Measurements from ENCODE around the gene CAPN14. TPM values are rescaled to one million over a fixed set of nuclear protein-coding genes. Genes with fewer than 3 reads are reported as not detected.

Gene CAPN14
- total RNA-seq, 2 donors from 2014 or later, result 0.08 TPM; not detected in 1

GRCh38 chr2:31127931-31128330, 89.4 kb downstream of the CAPN14 start:
- Histone ChIP-seq H3K27ac (no peak overlapping the region), H3K36me3 (no peaks in the 10 kb centered on the region), H3K27me3 (no peaks in the 10 kb centered on the region), H3K4me3 (no peak overlapping the region), H3K9me3 (no peaks in the 10 kb centered on the region), H3K9ac (ENCODE audit: low read depth in 2 of 2, low read length in 2 of 2) (no peak overlapping the region), H3K4me1 (no peaks in the 10 kb centered on the region)
- TF ChIP-seq CTCF (IDR thresholded peaks at IDR 0.05), result no peak
- no peak for DNase-seq
- intact Hi-C loops (cut with DNase I), result no loop called here

- Histone ChIP-seq H3K4me3 (no peak overlapping the region), H3K9ac (ENCODE audit: low read depth in 2 of 2, low read length in 2 of 2) (no peak overlapping the region), H3K27ac (no peak overlapping the region), H3K9me3 (no peaks in the 10 kb centered on the region), H3K36me3 (no peaks in the 10 kb centered on the region), H3K4me1 (no peaks in the 10 kb centered on the region), H3K27me3 (no peaks in the 10 kb centered on the region)
- TF ChIP-seq CTCF (IDR thresholded peaks at IDR 0.05), result no peak
- no peak for DNase-seq
- intact Hi-C loops (cut with DNase I), result no loop called here
These were observed 91.2 kb downstream of the CAPN14 start for GRCh38 chr2:31125918-31126695.

- no peak overlapping the region for H3K27ac ChIP-seq
- no peaks in the 10 kb centered on the region for H3K27me3 ChIP-seq
- TF ChIP-seq CTCF (IDR thresholded peaks at IDR 0.05), result no peak
- DNase-seq, result no peak
- no peak overlapping the region for H3K4me3 ChIP-seq
- no peak overlapping the region for H3K9ac ChIP-seq (ENCODE audit: low read depth in 2 of 2, low read length in 2 of 2)
- intact Hi-C loops (cut with DNase I), result no loop called here
- H3K36me3 ChIP-seq, result no peaks in the 10 kb centered on the region
- H3K4me1 ChIP-seq, result no peaks in the 10 kb centered on the region
- no peaks in the 10 kb centered on the region for H3K9me3 ChIP-seq
These were observed 92.4 kb downstream of the CAPN14 start for GRCh38 chr2:31124904-31125303.

Other genes starting within 250 kb of the CAPN14 start
- under 1 TPM; 0.15 to 0.45 TPM for gene GALNT14, start 79.1 kb downstream of the CAPN14 start, total RNA-seq
- gene EHD3, start 16.6 kb upstream of the CAPN14 start, total RNA-seq, result 1 to 10 TPM; 1.0 to 1.1 TPM
- gene XDH, start 197.2 kb upstream of the CAPN14 start, total RNA-seq, result 10 to 100 TPM; 18.4 to 44.4 TPM

Data from colonic mucosa (tissue), 4 donors.